Left ventricle myocardium inferior (tissue), 1 donor: ENCODE data around the gene GPR32. TPM values are rescaled to one million over a fixed set of nuclear protein-coding genes. Genes with fewer than 3 reads are reported as not detected.

Experiments
- DNase-seq: peaks from one replicate; pipeline ENCODE4 v3.0.0-alpha.2; 2020
- H3K27ac ChIP-seq: fragments of 200-600 bp; replicated peaks from 2 replicates; pipeline ENCODE4 v1.8.0; 2021
- H3K27me3 ChIP-seq: fragments of 200-600 bp; 2 replicates; pipeline ENCODE4 v1.8.0; 2021; ENCODE audit warnings: low read depth
- H3K36me3 ChIP-seq: fragments of 200-600 bp; 2 replicates; pipeline ENCODE4 v1.8.0; 2021
- H3K4me1 ChIP-seq: fragments of 200-600 bp; 2 replicates; pipeline ENCODE4 v1.8.0; 2021
- H3K4me3 ChIP-seq: fragments of 200-600 bp; 2 replicates; pipeline ENCODE4 v1.8.0; 2021; ENCODE audit warnings: mild to moderate bottlenecking, moderate library complexity
- H3K9me3 ChIP-seq: fragments of 200-600 bp; replicated peaks from 2 replicates; pipeline ENCODE4 v1.8.0; 2021
- intact Hi-C: fragments of 100-400 bp; cut with micrococcal nuclease; formaldehyde crosslinking; loops from one replicate; pipeline ENCODE4 v1.11.0; 2022
- total RNA-seq: library from RNA; stranded (reverse); fragmentation: NEBNext Ultra II Directional; extraction: Animal tissue kit (Norgen Biotek cat#: 25700); gene quantifications from one replicate; pipeline ENCODE4 v1.2.1, GENCODE V29; 2021
- TF ChIP-seq, protein P1 (sequence below): fragments of 200-600 bp; IDR thresholded peaks from 2 replicates; pipeline ENCODE4 v1.8.0; 2021; ENCODE audit warnings: antibody characterized with exemption, mild to moderate bottlenecking, borderline replicate concordance
- donor health status: DM: no; HTN: yes; CAD: no; lungs with severe emphysema.

GPR32 gene
- total RNA-seq, 1 donor from 2014 or later, result not detected

DNA sequence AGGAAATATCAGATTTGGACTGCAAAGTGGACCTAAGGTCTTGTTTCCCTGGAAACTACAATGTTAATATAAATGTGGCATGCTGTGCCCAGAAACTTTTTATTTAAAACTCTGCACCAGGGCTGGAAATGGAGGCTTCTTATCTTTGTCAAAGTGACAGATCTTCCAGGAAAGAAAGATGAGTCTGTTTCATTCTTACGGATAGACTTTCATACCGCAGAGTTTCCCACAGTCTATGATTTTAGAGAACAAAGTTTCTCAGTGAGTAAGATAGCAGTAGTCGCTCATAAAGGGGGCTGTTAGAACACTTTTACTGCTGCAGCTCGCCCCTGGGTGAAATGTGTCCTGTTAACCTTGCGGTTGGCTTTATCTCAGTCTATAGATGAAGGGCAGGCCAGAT lies 40.4 kb upstream of the GPR32 start:
- TF ChIP-seq, protein P1, sequence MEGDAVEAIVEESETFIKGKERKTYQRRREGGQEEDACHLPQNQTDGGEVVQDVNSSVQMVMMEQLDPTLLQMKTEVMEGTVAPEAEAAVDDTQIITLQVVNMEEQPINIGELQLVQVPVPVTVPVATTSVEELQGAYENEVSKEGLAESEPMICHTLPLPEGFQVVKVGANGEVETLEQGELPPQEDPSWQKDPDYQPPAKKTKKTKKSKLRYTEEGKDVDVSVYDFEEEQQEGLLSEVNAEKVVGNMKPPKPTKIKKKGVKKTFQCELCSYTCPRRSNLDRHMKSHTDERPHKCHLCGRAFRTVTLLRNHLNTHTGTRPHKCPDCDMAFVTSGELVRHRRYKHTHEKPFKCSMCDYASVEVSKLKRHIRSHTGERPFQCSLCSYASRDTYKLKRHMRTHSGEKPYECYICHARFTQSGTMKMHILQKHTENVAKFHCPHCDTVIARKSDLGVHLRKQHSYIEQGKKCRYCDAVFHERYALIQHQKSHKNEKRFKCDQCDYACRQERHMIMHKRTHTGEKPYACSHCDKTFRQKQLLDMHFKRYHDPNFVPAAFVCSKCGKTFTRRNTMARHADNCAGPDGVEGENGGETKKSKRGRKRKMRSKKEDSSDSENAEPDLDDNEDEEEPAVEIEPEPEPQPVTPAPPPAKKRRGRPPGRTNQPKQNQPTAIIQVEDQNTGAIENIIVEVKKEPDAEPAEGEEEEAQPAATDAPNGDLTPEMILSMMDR, result no peak
- Histone ChIP-seq H3K27me3 (peaks cover 87% of the 10 kb centered on the region), H3K4me3 (no peak overlapping the region), H3K9me3 (no peaks in the 10 kb centered on the region), H3K4me1 (peaks cover 10% of the 10 kb centered on the region), H3K36me3 (no peaks in the 10 kb centered on the region), H3K27ac (no peak overlapping the region)
- intact Hi-C loops, result no loop called here
- DNase-seq, result no peak

DNA sequence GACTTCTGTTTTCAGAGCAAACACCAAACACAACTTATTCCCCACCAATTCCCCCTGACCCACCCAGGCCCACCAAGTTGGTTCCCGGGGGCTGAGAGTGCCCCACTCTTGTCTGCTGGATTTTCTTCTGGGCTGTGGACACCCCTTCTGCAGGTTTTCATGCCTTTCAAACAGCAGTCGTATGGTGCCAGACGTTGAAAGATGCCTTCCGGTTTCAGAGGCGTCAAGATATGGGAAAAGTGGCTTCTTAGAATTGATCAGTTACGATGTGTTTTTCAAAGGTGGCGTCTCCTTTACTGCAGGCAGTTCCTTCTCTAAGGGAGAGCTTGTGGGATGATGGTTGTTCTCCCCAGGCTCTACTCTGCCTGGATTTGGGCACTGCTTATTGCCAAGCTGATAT lies 34.4 kb upstream of the GPR32 start:
- peaks cover 100% of the 10 kb centered on the region for H3K27me3 ChIP-seq
- DNase-seq, result no peak
- TF ChIP-seq, protein P1, result no peak

DNA sequence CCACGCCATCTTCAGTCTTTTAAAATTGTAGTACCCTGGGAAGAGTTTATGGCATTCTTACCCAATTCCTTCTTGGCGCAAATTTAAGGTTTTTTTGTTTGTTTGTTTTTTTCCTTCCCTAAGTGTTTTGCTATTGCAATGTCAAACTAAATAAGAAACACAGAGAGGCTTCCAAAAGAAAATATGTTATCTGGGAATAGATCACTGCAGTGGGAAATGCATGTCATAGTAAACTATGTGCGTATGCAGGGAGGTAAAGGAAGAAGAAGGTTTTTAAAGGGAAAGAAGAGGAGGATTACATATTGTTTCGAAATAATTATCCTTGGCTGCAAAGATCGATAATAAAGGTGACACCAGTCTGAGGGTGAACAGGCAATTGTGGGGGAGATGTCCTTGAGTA lies 33.9 kb upstream of the GPR32 start:
- TF ChIP-seq, protein P1, result no peak
- H3K4me1 ChIP-seq, result no peaks in the 10 kb centered on the region
- intact Hi-C loops, result no loop called here
- no peak overlapping the region for H3K4me3 ChIP-seq
- H3K27me3 ChIP-seq, result peaks cover 100% of the 10 kb centered on the region
- no peaks in the 10 kb centered on the region for H3K9me3 ChIP-seq
- H3K36me3 ChIP-seq, result no peaks in the 10 kb centered on the region
- no peak overlapping the region for H3K27ac ChIP-seq
- DNase-seq, result no peak

More for the DNA sequence above, 34.4 kb upstream of the GPR32 start:
- Histone ChIP-seq H3K4me1 (no peaks in the 10 kb centered on the region), H3K27ac (no peak overlapping the region), H3K36me3 (no peaks in the 10 kb centered on the region), H3K9me3 (no peaks in the 10 kb centered on the region), H3K4me3 (no peak overlapping the region)
- intact Hi-C loops, result no loop called here

DNA sequence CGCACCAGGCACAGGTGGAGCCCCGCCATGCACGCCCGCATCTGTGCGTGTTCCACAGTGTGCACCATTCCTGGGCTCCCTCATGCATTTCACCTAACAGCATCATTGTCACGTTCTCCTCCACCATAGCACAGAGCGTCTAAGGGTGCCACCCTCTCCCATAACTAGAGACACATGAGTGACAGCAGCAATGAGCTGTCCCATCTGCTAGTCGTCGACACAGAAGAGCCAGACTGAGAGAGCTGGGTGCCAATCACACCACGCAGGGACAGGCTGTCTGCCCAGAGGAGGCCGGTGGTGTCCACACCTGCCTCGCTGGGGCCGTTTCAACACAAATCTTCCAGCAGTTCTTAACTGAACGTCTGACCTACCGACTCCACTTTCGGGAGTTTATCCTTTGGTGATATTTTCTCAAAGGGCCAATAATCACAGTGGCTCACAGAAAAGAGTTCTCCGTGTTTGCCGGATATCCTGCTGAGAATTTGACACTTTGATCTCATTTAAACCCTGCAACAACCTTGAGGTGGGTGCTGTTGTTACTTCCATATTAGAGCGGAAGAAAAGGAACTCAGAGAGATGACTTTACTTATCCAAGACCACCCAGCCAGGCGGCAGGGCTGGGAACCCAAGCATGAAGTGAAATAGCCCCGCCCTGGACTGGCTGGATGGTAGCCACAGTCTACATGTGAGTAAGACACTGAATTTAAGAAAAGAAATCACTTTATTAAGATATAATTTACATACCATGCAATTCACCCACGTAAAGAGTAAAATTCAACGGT lies 30.9 kb upstream of the GPR32 start:
- Histone ChIP-seq H3K27me3 (peaks cover 99% of the 10 kb centered on the region), H3K27ac (no peak overlapping the region), H3K9me3 (no peaks in the 10 kb centered on the region), H3K4me3 (no peak overlapping the region), H3K36me3 (no peaks in the 10 kb centered on the region), H3K4me1 (no peaks in the 10 kb centered on the region)
- no peak for DNase-seq
- TF ChIP-seq, protein P1, result no peak
- intact Hi-C loops, result no loop called here

DNA sequence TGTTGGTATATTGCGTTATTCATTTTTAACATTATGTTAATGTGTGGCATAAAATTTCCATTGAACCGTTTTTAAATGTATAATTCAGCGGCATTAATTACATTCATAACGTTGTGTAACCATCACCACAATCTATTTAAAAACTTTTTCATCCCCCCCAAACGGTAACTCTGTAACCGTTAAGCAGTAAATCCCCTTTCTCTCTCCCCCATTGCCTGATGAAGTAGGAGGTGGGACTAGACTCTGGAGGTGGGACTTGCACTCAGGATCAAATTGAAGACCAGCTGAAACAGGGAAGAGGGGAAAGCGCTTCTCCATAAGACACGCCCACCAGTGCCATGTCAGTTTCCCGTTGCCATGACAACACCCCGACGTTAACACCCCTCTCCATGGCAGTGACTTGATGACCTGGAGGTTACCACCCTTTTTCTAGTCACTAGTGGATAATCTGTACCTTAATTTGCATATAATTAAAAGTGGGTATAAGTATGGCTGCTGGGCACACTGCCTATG lies 30.3 kb upstream of the GPR32 start:
- intact Hi-C loops, result no loop called here
- Histone ChIP-seq H3K36me3 (no peaks in the 10 kb centered on the region), H3K4me3 (no peak overlapping the region), H3K4me1 (no peaks in the 10 kb centered on the region), H3K9me3 (no peaks in the 10 kb centered on the region), H3K27ac (no peak overlapping the region), H3K27me3 (peaks cover 95% of the 10 kb centered on the region)
- DNase-seq, result no peak
- TF ChIP-seq, protein P1, result no peak
